Measurements from ENCODE around the gene MRGPRG. TPM values are rescaled to one million over a fixed set of nuclear protein-coding genes. Genes with fewer than 3 reads are reported as not detected.
"Not testable (repeated sequence)": the region's sequence is repeated elsewhere in the genome, so short reads cannot be mapped to it uniquely, and the experiment has no call there.

Gene MRGPRG
- total RNA-seq, 1 donor from 2014 or later = not detected

- H3K36me3 ChIP-seq (ENCODE audit: control insufficient read depth, insufficient read depth, low read length) = no peaks in the 10 kb centered on the region
- H3K27me3 ChIP-seq (ENCODE audit: control insufficient read depth, insufficient read depth, low read length) = peaks cover 17% of the 10 kb centered on the region
- peak; percentile 21 for DNase-seq (ENCODE audit: low read depth)
- no peak overlapping the region for H3K4me3 ChIP-seq (ENCODE audit: low read depth, low read length)
- peak; percentile 6 for TF ChIP-seq CTCF (IDR thresholded peaks at IDR 0.05; ENCODE audit: insufficient read depth, low read length, severe bottlenecking)
- FAIRE-seq = no peak
Measured at GRCh38 chr11:3169255-3170043, 49.2 kb downstream of the MRGPRG start.

- not testable (repeated sequence) for DNase-seq (ENCODE audit: low read depth); H3K36me3 ChIP-seq (ENCODE audit: control insufficient read depth, insufficient read depth, low read length); FAIRE-seq; H3K4me3 ChIP-seq (ENCODE audit: low read depth, low read length)
- peaks cover 17% of the 10 kb centered on the region for H3K27me3 ChIP-seq (ENCODE audit: control insufficient read depth, insufficient read depth, low read length)
Measured at GRCh38 chr11:3168742-3169254, 49.8 kb downstream of the MRGPRG start.

Other genes starting within 250 kb of the MRGPRG start
- gene NAP1L4, start 226.5 kb downstream of the MRGPRG start, total RNA-seq = 101 and 179 TPM in 2 replicates
- 113 and 125 TPM in 2 replicates for gene CARS1, start 161.4 kb downstream of the MRGPRG start, total RNA-seq
- 17.5 and 21.1 TPM in 2 replicates for gene OSBPL5, start 53.5 kb downstream of the MRGPRG start, total RNA-seq
- gene MRGPRE, start 13.6 kb upstream of the MRGPRG start, total RNA-seq = not detected in 2 replicates
- gene ZNF195, start 160.3 kb upstream of the MRGPRG start, total RNA-seq = 15.0 and 22.9 TPM in 2 replicates